ENCODE results near the gene PFDN4.

The PFDN4 gene

GRCh38 chr20:54163402-54163801 lies 44.5 kb upstream of the PFDN4 start:
- Histone ChIP-seq H3K4me3 (ENCODE audit: low read length) (no peak overlapping the region), H4K20me1 (ENCODE audit: insufficient read depth, low read length) (no peaks in the 10 kb centered on the region), H3K27ac (ENCODE audit: low read length) (no peak overlapping the region), H3K9ac (ENCODE audit: low read length) (no peak overlapping the region), H2AFZ (ENCODE audit: low read depth, low read length) (no peak overlapping the region), H3K9me3 (ENCODE audit: insufficient read depth, low read length) (no peaks in the 10 kb centered on the region), H3K79me2 (ENCODE audit: low read length) (no peaks in the 10 kb centered on the region), H3K36me3 (replicated peaks; ENCODE audit: low read depth, low read length) (no peaks in the 10 kb centered on the region), H3K4me2 (ENCODE audit: low read length) (no peak overlapping the region), H3K27me3 (ENCODE audit: low read depth, low read length) (peaks cover 22% of the 10 kb centered on the region), H3K4me1 (ENCODE audit: low read length) (no peaks in the 10 kb centered on the region)
- TF ChIP-seq EZH2phosphoT487 (IDR thresholded peaks at IDR 0.05; ENCODE audit: low read depth) (no peak), CTCF (IDR thresholded peaks at IDR 0.05; ENCODE audit: low read depth, low read length) (no peak)

- Histone ChIP-seq H3K27ac (ENCODE audit: low read length) (no peak overlapping the region), H3K9me3 (ENCODE audit: insufficient read depth, low read length) (no peaks in the 10 kb centered on the region), H2AFZ (ENCODE audit: low read depth, low read length) (no peak overlapping the region), H4K20me1 (ENCODE audit: insufficient read depth, low read length) (no peaks in the 10 kb centered on the region), H3K79me2 (ENCODE audit: low read length) (no peaks in the 10 kb centered on the region), H3K4me3 (ENCODE audit: low read length) (no peak overlapping the region), H3K27me3 (ENCODE audit: low read depth, low read length) (peaks cover 34% of the 10 kb centered on the region), H3K4me1 (ENCODE audit: low read length) (no peaks in the 10 kb centered on the region), H3K9ac (ENCODE audit: low read length) (no peak overlapping the region), H3K36me3 (replicated peaks; ENCODE audit: low read depth, low read length) (no peaks in the 10 kb centered on the region), H3K4me2 (ENCODE audit: low read length) (no peak overlapping the region)
- TF ChIP-seq CTCF (IDR thresholded peaks at IDR 0.05; ENCODE audit: low read depth, low read length) (no peak), EZH2phosphoT487 (IDR thresholded peaks at IDR 0.05; ENCODE audit: low read depth) (no peak)
These were observed 42.9 kb upstream of the PFDN4 start for GRCh38 chr20:54165014-54165413.

GRCh38 chr20:54165803-54166202 lies 42.1 kb upstream of the PFDN4 start:
- Histone ChIP-seq H3K4me1 (ENCODE audit: low read length) (no peaks in the 10 kb centered on the region), H2AFZ (ENCODE audit: low read depth, low read length) (no peak overlapping the region), H3K4me2 (ENCODE audit: low read length) (no peak overlapping the region), H3K9ac (ENCODE audit: low read length) (no peak overlapping the region), H4K20me1 (ENCODE audit: insufficient read depth, low read length) (no peaks in the 10 kb centered on the region), H3K79me2 (ENCODE audit: low read length) (no peaks in the 10 kb centered on the region), H3K27me3 (ENCODE audit: low read depth, low read length) (peaks cover 42% of the 10 kb centered on the region), H3K9me3 (ENCODE audit: insufficient read depth, low read length) (no peaks in the 10 kb centered on the region), H3K27ac (ENCODE audit: low read length) (no peak overlapping the region), H3K36me3 (replicated peaks; ENCODE audit: low read depth, low read length) (no peaks in the 10 kb centered on the region), H3K4me3 (ENCODE audit: low read length) (no peak overlapping the region)
- TF ChIP-seq CTCF (IDR thresholded peaks at IDR 0.05; ENCODE audit: low read depth, low read length) = no peak
- TF ChIP-seq EZH2phosphoT487 (IDR thresholded peaks at IDR 0.05; ENCODE audit: low read depth) = no peak

- Histone ChIP-seq H2AFZ (ENCODE audit: low read depth, low read length) (no peak overlapping the region), H3K27me3 (ENCODE audit: low read depth, low read length) (peaks cover 50% of the 10 kb centered on the region), H3K27ac (ENCODE audit: low read length) (no peak overlapping the region), H3K9ac (ENCODE audit: low read length) (no peak overlapping the region), H3K4me3 (ENCODE audit: low read length) (no peak overlapping the region), H3K9me3 (ENCODE audit: insufficient read depth, low read length) (no peaks in the 10 kb centered on the region), H4K20me1 (ENCODE audit: insufficient read depth, low read length) (no peaks in the 10 kb centered on the region), H3K4me2 (ENCODE audit: low read length) (no peak overlapping the region), H3K36me3 (replicated peaks; ENCODE audit: low read depth, low read length) (no peaks in the 10 kb centered on the region), H3K79me2 (ENCODE audit: low read length) (no peaks in the 10 kb centered on the region), H3K4me1 (ENCODE audit: low read length) (no peaks in the 10 kb centered on the region)
- TF ChIP-seq EZH2phosphoT487 (IDR thresholded peaks at IDR 0.05; ENCODE audit: low read depth) (no peak), CTCF (IDR thresholded peaks at IDR 0.05; ENCODE audit: low read depth, low read length) (no peak)
These were observed 40.8 kb upstream of the PFDN4 start for GRCh38 chr20:54166987-54167662.

Measured in OCI-LY3 (cell line).